ENCODE results near the gene EPAS1.
"Not testable (repeated sequence)": the region's sequence is repeated elsewhere in the genome, so short reads cannot be mapped to it uniquely, and the experiment has no call there.

Gene EPAS1

GRCh38 chr2:46390036-46390435, 92.8 kb downstream of the EPAS1 start:
- Mint-ChIP-seq H3K27me3 (peaks cover 57% of the 10 kb centered on the region), H3K9me3 (no peaks in the 10 kb centered on the region), H3K36me3 (no peaks in the 10 kb centered on the region), H3K27ac (no peak overlapping the region), H3K4me1 (no peaks in the 10 kb centered on the region), H3K4me3 (no peak overlapping the region)
- ATAC-seq = no peak

GRCh38 chr2:46390901-46391395, 93.7 kb downstream of the EPAS1 start:
- Mint-ChIP-seq H3K4me3 (no peak overlapping the region), H3K27ac (no peak overlapping the region)
- ATAC-seq = no peak

GRCh38 chr2:46392561-46393346, 95.5 kb downstream of the EPAS1 start:
- ATAC-seq = no peak
- no peak overlapping the region for H3K4me3 Mint-ChIP-seq
- no peaks in the 10 kb centered on the region for H3K4me1 Mint-ChIP-seq
- H3K36me3 Mint-ChIP-seq = no peaks in the 10 kb centered on the region
- peaks cover 71% of the 10 kb centered on the region for H3K27me3 Mint-ChIP-seq
- H3K27ac Mint-ChIP-seq = no peak overlapping the region
- no peaks in the 10 kb centered on the region for H3K9me3 Mint-ChIP-seq

More at GRCh38 chr2:46390901-46391395, 93.7 kb downstream of the EPAS1 start:
- H3K4me1 Mint-ChIP-seq = no peaks in the 10 kb centered on the region
- H3K27me3 Mint-ChIP-seq = peaks cover 63% of the 10 kb centered on the region
- H3K9me3 Mint-ChIP-seq = no peaks in the 10 kb centered on the region
- H3K36me3 Mint-ChIP-seq = no peaks in the 10 kb centered on the region

- Mint-ChIP-seq H3K27ac (no peak overlapping the region), H3K9me3 (no peaks in the 10 kb centered on the region), H3K4me1 (no peaks in the 10 kb centered on the region), H3K27me3 (peaks cover 73% of the 10 kb centered on the region), H3K4me3 (no peak overlapping the region), H3K36me3 (no peaks in the 10 kb centered on the region)
- ATAC-seq = no peak
Measured at GRCh38 chr2:46393347-46393820, 96.2 kb downstream of the EPAS1 start.

GRCh38 chr2:46393865-46394264, 96.7 kb downstream of the EPAS1 start:
- H3K36me3 Mint-ChIP-seq = no peaks in the 10 kb centered on the region
- no peak overlapping the region for H3K4me3 Mint-ChIP-seq
- no peak overlapping the region for H3K27ac Mint-ChIP-seq
- peaks cover 70% of the 10 kb centered on the region for H3K27me3 Mint-ChIP-seq
- H3K4me1 Mint-ChIP-seq = no peaks in the 10 kb centered on the region
- ATAC-seq = no peak
- H3K9me3 Mint-ChIP-seq = no peaks in the 10 kb centered on the region

- ATAC-seq = no peak
Measured at GRCh38 chr2:46394649-46395510, 97.7 kb downstream of the EPAS1 start.

GRCh38 chr2:46395730-46396129, 98.5 kb downstream of the EPAS1 start:
- not testable (repeated sequence) for H3K36me3 Mint-ChIP-seq, H3K4me3 Mint-ChIP-seq, H3K27ac Mint-ChIP-seq, H3K9me3 Mint-ChIP-seq, ATAC-seq, H3K4me1 Mint-ChIP-seq
- H3K27me3 Mint-ChIP-seq = peaks cover 51% of the 10 kb centered on the region

More at GRCh38 chr2:46394649-46395510, 97.7 kb downstream of the EPAS1 start:
- Mint-ChIP-seq H3K36me3 (no peaks in the 10 kb centered on the region), H3K27ac (no peak overlapping the region), H3K4me3 (no peak overlapping the region), H3K4me1 (no peaks in the 10 kb centered on the region), H3K27me3 (peaks cover 59% of the 10 kb centered on the region), H3K9me3 (no peaks in the 10 kb centered on the region)

GRCh38 chr2:46400016-46400415, 102.8 kb downstream of the EPAS1 start:
- H3K4me1 Mint-ChIP-seq = no peaks in the 10 kb centered on the region
- no peaks in the 10 kb centered on the region for H3K9me3 Mint-ChIP-seq
- no peaks in the 10 kb centered on the region for H3K36me3 Mint-ChIP-seq
- ATAC-seq = no peak
- H3K27ac Mint-ChIP-seq = no peak overlapping the region
- no peak overlapping the region for H3K4me3 Mint-ChIP-seq
- peaks cover 25% of the 10 kb centered on the region for H3K27me3 Mint-ChIP-seq

GRCh38 chr2:46402874-46403273, 105.7 kb downstream of the EPAS1 start:
- no peaks in the 10 kb centered on the region for H3K36me3 Mint-ChIP-seq
- no peak for ATAC-seq
- H3K9me3 Mint-ChIP-seq = no peaks in the 10 kb centered on the region
- no peak overlapping the region for H3K27ac Mint-ChIP-seq
- H3K4me1 Mint-ChIP-seq = no peaks in the 10 kb centered on the region
- peaks cover 11% of the 10 kb centered on the region for H3K27me3 Mint-ChIP-seq
- H3K4me3 Mint-ChIP-seq = no peak overlapping the region

GRCh38 chr2:46404181-46404759, 107.1 kb downstream of the EPAS1 start:
- Mint-ChIP-seq H3K4me1 (no peaks in the 10 kb centered on the region), H3K9me3 (no peaks in the 10 kb centered on the region), H3K27me3 (peaks cover 19% of the 10 kb centered on the region), H3K4me3 (no peak overlapping the region), H3K27ac (no peak overlapping the region), H3K36me3 (no peaks in the 10 kb centered on the region)
- no peak for ATAC-seq

GRCh38 chr2:46407852-46408455, 110.7 kb downstream of the EPAS1 start:
- no peaks in the 10 kb centered on the region for H3K9me3 Mint-ChIP-seq
- no peak overlapping the region for H3K4me3 Mint-ChIP-seq
- no peaks in the 10 kb centered on the region for H3K36me3 Mint-ChIP-seq
- no peaks in the 10 kb centered on the region for H3K4me1 Mint-ChIP-seq
- ATAC-seq = no peak
- H3K27me3 Mint-ChIP-seq = peaks cover 19% of the 10 kb centered on the region
- no peak overlapping the region for H3K27ac Mint-ChIP-seq

GRCh38 chr2:46409756-46410155, 112.5 kb downstream of the EPAS1 start:
- Mint-ChIP-seq H3K27ac (no peak overlapping the region), H3K4me1 (no peaks in the 10 kb centered on the region), H3K36me3 (no peaks in the 10 kb centered on the region), H3K4me3 (no peak overlapping the region), H3K27me3 (peaks cover 23% of the 10 kb centered on the region), H3K9me3 (peaks cover 2% of the 10 kb centered on the region)
- ATAC-seq = no peak

- ATAC-seq = no peak
- Mint-ChIP-seq H3K27me3 (peaks cover 31% of the 10 kb centered on the region), H3K9me3 (peaks cover 7% of the 10 kb centered on the region), H3K4me3 (no peak overlapping the region), H3K36me3 (no peaks in the 10 kb centered on the region), H3K4me1 (no peaks in the 10 kb centered on the region), H3K27ac (no peak overlapping the region)
Measured at GRCh38 chr2:46410273-46411244, 113.4 kb downstream of the EPAS1 start.

- no peak for ATAC-seq
- Mint-ChIP-seq H3K9me3 (peaks cover 13% of the 10 kb centered on the region), H3K4me1 (no peaks in the 10 kb centered on the region), H3K27me3 (peaks cover 38% of the 10 kb centered on the region), H3K27ac (no peak overlapping the region), H3K36me3 (peaks cover 4% of the 10 kb centered on the region), H3K4me3 (no peak overlapping the region)
Measured at GRCh38 chr2:46411245-46411641, 114.0 kb downstream of the EPAS1 start.
